GM18519 (cell line): ENCODE results near the gene HMCN2.

Experiments used
- ATAC-seq: cut with Tn5 transposase; IDR thresholded peaks from one replicate; pipeline ENCODE4 v1.9.1; 2021; ENCODE audit warnings: mild to moderate bottlenecking, moderate library complexity; ENCODE audit not compliant: unreplicated experiment, low FRiP score

The HMCN2 gene

GRCh38 chr9:130287736-130288135 lies 22.2 kb downstream of the HMCN2 start:
- ATAC-seq = no peak

DNA sequence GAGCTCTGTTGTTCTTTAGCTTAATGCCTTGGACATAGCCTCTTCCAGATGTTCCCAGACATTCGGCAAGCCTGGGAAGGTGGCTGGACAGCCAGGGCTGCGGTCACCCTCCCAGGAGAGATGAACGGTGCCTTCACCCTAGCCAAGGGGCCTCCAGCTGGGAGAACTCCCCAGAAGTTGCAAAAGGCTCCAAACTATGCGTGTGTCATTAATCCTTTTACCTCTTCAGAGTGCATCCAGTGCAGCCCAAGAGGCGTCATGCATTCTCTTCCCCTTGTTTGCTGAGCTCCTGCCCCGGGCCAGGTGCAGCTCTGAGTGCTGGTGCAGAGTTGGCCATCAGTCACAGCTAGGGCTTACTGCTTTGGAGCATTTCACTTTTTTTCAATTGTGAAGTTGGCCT lies 22.8 kb downstream of the HMCN2 start:
- ATAC-seq = no peak

DNA sequence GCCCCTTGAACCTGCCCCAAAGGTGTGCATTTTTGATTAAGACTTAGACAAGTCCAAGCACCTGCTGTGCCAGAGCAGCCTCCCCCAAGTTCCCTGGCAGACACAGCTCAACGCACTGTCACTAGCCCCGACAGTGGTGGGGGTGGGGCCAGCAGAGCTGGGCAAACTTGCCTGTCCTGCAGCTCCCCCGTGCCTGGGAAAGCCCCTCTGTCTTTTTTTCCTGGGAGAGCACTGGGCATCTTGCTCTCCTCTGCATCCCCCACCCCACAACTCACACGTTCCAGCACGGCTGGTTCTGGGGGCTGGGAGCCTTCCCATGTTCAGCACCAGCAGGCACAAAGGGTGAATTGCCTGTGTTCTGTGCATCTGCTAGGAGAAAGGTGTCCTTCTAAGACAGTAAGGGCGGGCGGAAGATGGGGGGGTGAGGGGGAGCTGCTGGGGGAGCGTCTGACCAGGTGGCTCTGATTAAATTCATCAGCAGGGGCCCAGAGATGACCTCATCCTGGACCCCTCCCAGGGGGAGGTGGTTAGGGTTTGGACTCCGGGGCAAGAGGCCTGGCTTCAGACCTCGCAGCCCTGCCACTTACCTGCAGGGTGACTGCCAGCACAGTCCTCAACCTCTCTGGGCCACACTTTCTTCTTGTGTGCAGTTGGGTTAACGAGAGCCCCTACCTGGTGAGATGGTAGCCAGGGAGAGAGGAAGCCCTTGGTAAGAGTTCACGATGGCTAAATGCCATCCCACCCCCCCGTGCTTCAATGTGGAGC lies 23.5 kb downstream of the HMCN2 start:
- ATAC-seq = no peak

- no peak for ATAC-seq
These were observed 24.2 kb downstream of the HMCN2 start for GRCh38 chr9:130289711-130290241.

DNA sequence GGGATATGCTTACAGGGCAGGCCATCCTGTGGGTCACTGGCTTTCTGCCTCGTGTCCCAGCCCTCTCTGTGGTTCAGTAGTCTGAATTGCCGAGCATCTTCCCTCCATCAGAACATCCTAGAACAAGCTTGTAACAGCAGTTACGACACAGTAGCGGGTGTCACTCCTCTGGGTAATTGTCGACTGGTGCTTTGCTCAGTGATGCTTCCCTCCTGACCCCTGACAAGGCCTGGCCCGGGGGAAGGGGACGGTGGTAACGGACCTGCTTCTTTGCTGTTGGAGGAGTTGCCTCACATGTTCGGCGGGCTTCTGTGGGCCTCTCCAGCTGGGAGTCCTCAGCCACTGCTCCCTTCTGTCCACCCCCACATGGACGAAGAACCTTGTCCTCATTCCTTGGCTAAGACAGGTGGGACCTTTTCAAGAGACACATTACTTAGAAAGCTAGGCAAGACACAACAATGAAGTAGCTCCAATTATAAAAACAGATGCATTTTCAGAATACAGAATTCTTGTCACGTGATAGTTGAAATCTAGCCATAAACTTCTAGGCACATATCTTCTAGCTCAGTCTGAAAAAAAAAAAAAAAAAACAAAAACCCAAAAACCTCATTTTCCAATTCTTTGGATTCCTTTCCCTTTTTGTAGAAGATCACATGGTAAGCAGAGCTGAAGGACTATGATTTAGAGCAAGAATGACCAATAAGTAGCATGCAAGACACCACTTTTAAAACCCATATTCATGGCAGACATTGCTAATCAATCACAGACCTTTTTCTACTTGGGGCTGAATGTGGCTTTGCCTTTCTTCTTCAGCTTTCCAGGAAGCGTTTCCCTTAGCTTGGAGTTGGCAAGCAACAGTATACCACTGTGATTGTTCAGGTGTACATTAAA lies 25.0 kb downstream of the HMCN2 start:
- no peak for ATAC-seq

DNA sequence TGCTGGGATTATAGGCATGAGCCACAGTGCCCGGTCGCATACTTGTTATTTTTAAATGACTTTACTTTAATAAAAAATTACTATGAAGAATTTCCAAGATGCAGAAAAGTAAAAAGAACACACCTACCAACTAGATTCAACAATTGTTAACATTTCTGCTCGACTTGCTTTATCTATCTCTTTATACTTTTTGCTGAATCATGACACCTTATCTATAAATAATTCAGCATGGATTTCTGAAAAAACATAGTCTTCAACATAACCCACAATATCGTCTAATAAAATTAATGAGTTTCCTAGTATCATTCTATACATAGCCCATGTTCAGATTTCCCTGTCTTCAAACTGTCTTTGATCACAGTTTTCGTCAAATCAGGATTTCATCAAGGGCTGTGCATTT lies 25.9 kb downstream of the HMCN2 start:
- no peak for ATAC-seq

DNA sequence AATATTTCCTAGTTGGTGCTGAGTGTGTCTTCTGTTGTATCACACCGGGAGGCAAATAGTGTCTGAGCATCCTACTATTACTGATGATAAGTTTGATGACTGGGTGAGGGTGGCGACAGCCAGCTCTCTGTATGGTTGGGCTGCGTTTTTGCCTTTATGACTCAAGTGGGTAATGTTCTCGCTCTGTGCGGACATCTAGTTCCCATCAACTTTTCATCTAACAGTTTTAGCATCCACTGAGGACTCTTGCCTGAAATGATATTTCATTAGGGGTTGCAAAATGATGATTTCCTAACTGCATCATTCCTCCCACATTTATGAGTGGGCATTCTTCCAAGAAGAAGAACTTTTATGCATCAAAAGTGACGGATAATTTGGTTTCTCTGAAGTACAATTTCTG lies 26.5 kb downstream of the HMCN2 start:
- no peak for ATAC-seq

GRCh38 chr9:130294664-130295063 lies 29.1 kb downstream of the HMCN2 start:
- no peak for ATAC-seq

DNA sequence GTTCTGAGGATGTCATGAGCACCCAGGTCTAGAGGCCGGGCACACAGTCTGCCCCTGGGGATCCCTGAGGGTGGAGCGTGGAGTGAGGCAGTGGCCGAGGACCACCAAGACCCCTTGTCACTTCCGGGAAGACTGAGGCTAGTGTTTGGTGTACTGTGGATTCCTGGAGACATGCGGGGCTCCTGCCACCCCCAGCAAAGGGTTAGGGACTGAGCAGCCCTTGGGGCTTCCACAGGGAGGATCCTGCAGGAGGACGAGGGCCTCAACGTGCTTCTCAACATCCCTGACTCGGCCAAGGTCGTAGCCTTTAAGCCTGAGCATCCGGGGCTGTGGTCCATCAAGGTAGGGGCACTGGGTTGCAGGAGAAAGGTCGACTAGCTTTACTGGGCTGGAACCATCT lies 29.9 kb downstream of the HMCN2 start:
- no peak for ATAC-seq

DNA sequence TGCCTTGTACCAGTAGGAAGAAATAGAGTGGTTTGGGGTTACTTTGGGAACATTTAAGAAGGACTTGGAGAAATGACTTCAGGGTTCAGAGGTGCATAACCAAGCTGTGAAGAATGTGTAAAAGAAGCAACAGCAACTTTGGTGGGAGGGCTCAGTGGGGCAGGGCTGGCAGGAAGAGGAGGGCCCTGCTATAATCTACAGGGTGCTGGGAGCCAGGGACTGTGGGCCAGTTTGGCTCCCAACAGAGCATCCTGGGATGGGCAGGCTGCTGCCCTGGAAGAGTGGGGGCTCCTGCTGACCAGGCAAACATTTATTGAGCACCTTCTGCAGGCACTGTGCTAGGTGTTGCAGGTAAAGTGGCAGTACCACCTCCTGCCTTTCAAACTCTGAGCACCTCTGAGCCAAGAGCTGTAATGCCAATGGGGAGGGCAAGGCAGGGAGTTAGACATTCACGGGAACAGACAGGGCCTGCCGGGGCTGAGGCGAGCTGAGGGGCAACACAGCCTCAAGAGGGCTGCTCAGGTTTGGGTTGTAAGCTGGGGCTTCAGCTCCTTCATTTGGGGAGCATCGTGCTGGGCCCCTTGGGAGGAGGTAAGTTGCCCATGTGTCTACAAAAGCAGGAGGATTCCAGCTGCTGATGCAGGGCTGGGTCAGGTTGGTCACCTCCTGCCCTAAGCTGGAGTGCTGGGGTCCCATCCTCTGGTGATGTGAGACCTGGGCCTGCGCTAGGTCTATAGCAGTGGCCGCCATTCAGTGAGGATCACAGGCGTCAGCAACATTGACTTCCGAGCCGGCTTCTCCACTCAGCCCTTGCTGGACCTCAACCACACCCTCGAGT lies 30.6 kb downstream of the HMCN2 start:
- no peak for ATAC-seq

DNA sequence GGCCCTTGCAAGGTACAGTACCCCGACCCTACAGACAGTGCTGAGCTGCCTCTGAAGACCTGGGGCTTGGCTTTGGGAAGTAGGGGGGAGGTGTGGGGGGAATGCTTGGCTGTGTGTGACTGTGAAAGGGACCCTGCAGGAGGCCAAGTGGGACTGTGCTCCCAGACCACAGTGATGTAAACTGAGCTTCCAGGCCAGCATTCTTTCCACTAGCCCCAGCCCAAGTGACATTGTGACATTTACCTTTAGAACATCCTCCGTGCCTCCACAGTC lies 31.2 kb downstream of the HMCN2 start:
- no peak for ATAC-seq

GRCh38 chr9:130297371-130297770 lies 31.8 kb downstream of the HMCN2 start:
- no peak for ATAC-seq

- ATAC-seq = no peak
These were observed 33.2 kb downstream of the HMCN2 start for GRCh38 chr9:130298662-130299279.

DNA sequence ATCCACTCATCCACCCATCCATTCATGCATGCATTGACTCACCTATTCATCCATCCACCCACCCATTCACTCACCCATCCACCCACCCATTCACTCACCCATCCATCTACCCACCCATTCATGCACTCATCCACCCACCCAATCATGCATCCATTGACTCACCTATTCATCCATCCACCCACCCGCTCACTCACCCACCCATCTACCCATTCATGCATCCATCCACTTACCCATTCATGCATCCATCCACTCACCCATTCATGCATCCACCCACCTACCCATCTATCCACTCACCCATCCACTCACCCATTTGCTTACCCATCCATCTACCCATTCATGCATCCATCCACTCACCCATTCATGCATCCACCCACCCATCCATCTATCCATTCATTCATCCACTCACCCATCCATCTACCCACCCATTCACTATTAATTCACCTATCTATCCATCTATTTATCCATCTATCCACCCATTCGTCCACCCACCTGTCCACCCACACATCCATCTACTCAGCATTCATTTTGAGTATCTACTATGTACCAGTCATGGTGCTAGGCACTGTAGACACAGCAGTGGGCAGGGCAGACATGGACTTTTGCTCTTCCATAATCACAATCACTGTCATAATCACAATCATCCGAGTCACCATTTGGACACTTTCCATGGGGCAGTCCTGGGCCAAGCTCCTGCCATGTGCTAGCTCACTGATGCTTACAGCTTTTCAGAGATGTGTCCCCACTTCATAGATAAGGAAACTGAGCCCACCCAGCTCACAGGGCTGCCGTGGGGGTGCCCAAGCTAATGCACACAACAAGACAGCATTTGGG lies 34.4 kb downstream of the HMCN2 start:
- no peak for ATAC-seq

GRCh38 chr9:130300739-130301138 lies 35.2 kb downstream of the HMCN2 start:
- ATAC-seq = no peak

DNA sequence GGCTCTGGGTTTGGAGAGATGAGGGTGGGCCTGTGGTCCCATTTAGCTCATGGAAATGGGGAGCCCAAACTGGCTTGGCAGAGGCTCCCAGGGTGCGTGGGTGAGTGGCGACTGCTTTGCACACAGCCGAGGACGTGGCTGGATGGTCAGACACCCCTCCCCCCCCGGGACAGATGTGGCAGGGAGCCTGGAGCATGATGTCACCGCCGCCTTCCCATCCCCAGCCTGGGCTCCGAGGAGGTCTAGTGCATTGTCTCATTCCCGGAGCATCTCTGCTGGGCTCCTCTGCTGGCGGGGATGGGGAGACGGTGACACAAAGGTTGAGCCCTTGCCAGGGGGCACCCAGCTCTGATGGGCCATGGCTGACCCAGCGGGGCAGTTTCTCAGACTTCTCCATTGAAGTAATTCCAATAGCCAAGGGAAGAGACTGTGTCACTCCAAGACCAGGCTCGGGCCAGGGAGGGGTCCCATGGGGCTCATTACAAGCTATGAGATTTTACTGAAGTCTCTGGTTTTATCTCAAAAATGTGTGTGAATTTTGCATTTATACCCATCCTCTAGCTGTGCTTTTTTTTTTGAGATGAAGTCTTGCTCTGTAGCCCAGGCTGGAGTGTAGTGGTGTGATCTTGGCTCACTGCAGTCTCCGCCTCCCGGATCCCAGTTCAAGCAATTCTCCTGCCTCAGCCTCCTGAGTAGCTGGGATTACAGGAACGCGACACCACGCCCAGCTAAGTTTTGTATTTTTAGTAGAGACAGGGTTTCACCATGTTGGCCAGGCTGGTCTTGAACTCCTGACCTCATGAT lies 36.1 kb downstream of the HMCN2 start:
- ATAC-seq = no peak

DNA sequence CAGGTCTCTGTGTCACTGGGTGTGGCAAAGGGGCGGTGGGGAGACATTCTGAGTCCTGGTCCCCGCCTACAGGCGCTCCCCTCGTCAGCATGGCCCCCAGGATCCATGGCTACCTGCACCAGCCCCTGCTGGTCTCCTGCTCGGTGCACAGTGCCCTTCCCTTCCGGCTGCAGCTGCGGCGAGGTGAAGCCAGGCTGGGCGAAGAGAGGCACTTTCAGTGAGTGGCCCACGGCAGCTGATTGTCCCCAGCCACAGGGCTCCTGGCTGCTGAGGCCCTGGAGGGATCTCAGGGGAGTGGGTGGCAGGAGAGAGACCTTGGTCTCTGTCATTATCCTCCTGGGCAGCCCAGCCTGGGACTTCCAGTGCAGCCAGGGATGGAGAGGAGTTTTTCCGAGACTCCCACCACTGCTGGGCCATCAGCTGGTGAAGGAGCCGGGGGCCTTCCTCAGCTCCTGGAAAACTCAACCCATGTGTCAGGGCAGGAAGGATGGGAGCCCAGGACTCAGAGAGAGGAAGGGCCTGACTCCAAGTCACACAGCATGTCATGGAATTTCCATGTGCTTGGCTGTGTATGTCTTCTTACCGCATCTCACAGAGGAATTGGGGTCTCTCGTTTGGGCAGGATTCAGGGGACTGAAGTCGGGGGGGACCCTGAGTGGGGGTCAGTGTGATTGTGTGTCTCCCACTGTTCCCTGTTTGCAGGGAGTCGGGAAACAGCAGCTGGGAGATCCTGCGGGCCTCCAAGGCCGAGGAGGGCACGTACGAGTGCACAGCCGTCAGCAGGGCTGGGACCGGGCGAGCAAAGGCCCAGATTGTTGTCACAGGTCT lies 37.4 kb downstream of the HMCN2 start:
- ATAC-seq = no peak

DNA sequence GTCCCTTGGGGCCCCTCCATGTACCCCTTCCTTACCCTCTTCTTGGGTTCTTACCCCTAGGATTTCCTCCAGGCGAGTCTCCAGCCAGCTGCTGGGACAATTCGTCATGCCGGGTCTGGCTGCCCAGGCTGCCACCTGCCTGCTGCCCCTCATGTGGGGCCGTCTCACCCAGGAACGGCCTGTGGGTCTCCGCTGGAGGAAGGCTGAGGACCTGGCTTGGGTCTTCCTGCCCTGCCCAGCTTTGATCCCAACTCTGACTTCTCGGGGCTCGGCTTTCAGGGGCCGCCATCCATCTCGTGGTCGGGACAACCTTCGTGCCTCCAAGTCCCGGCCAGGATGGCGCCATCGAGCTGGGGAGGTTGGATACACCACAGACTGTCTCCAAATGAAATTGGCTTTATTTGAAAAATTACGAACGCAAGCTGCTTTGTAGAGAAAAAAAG lies 38.1 kb downstream of the HMCN2 start:
- no peak for ATAC-seq
